GM23338 (cell line): ENCODE measurements around the gene SLC30A3. TPM values are rescaled to one million over a fixed set of nuclear protein-coding genes. Genes with fewer than 3 reads are reported as not detected.

ENCODE experiments used
- ATAC-seq: fragments of 200-7000 bp; cut with Tn5 transposase; 3 replicates; pipeline ENCODE4 v1.9.1; 2020
- DNase-seq: peaks from one replicate; pipeline ENCODE4 v3.0.0-alpha.2; 2015; ENCODE audit warnings: low spot score
- H2AFZ ChIP-seq: fragments of 200-600 bp; sonication (generic); 2 replicates; pipeline ENCODE4 v1.8.0; 2016; ENCODE audit warnings: antibody characterized with exemption, mild to moderate bottlenecking, moderate library complexity
- H3F3A ChIP-seq: fragments of 200-600 bp; sonication (generic); replicated peaks from 2 replicates; pipeline ENCODE4 v1.8.0; 2017; ENCODE audit warnings: antibody characterized with exemption, mixed run types, low read depth
- H3K27ac ChIP-seq: fragments of 200-600 bp; sonication (generic); 2 replicates; pipeline ENCODE4 v1.6.1; 2016; ENCODE audit warnings: low read depth
- H3K27me3 ChIP-seq: fragments of 200-600 bp; sonication (generic); 2 replicates; pipeline ENCODE4 v1.8.0; 2016; ENCODE audit warnings: mild to moderate bottlenecking, mixed run types, moderate library complexity; ENCODE audit not compliant: insufficient read depth
- H3K36me3 ChIP-seq: fragments of 200-600 bp; sonication (generic); 2 replicates; pipeline ENCODE4 v1.8.0; 2016; ENCODE audit warnings: mild to moderate bottlenecking; ENCODE audit not compliant: insufficient read depth
- H3K4me1 ChIP-seq: fragments of 200-600 bp; sonication (generic); 2 replicates; pipeline ENCODE4 v1.8.0; 2016; ENCODE audit warnings: mild to moderate bottlenecking, moderate library complexity; ENCODE audit not compliant: insufficient read depth
- H3K4me2 ChIP-seq: fragments of 200-600 bp; sonication (generic); 2 replicates; pipeline ENCODE4 v1.7.1; 2017; ENCODE audit warnings: mixed run types
- H3K4me3 ChIP-seq: fragments of 200-600 bp; sonication (generic); 2 replicates; pipeline ENCODE4 v1.6.1; 2016; ENCODE audit warnings: mixed run types
- H3K79me2 ChIP-seq: fragments of 200-600 bp; sonication (generic); replicated peaks from 2 replicates; pipeline ENCODE4 v1.8.0; 2017; ENCODE audit warnings: mild to moderate bottlenecking; ENCODE audit not compliant: insufficient read depth
- H3K9me2 ChIP-seq: fragments of 200-600 bp; sonication (generic); 2 replicates; pipeline ENCODE4 v1.8.0; 2017; ENCODE audit not compliant: insufficient read depth
- H4K20me1 ChIP-seq: fragments of 200-600 bp; sonication (generic); replicated peaks from 2 replicates; pipeline ENCODE4 v1.8.0; 2017; ENCODE audit warnings: mild to moderate bottlenecking; ENCODE audit not compliant: insufficient read depth
- H3K27ac Mint-ChIP-seq: 2 replicates; pipeline ENCODE4 v1.8.0; 2020; ENCODE audit warnings: inconsistent platforms, mild to moderate bottlenecking, moderate library complexity, mixed read lengths
- H3K27me3 Mint-ChIP-seq: 3 replicates; pipeline ENCODE4 v1.8.0; 2022; ENCODE audit warnings: low read depth, mild to moderate bottlenecking, moderate library complexity, mixed read lengths, inconsistent platforms; ENCODE audit not compliant: insufficient read depth, poor library complexity
- H3K36me3 Mint-ChIP-seq: 3 replicates; pipeline ENCODE4 v1.8.0; 2021; ENCODE audit warnings: low read depth, mild to moderate bottlenecking, inconsistent platforms, moderate library complexity, mixed read lengths
- H3K4me1 Mint-ChIP-seq: 3 replicates; pipeline ENCODE4 v1.8.0; 2020; ENCODE audit warnings: mild to moderate bottlenecking, inconsistent platforms, mixed read lengths
- H3K4me3 Mint-ChIP-seq: 3 replicates; pipeline ENCODE4 v1.8.0; 2021; ENCODE audit warnings: moderate library complexity, mild to moderate bottlenecking, inconsistent platforms, mixed read lengths
- H3K9me3 Mint-ChIP-seq: 3 replicates; pipeline ENCODE4 v1.8.0; 2020; ENCODE audit warnings: moderate library complexity, mild to moderate bottlenecking, inconsistent platforms, mixed read lengths
- CREB1 ChIP-seq: fragments of 250-450 bp; sonication (Bioruptor Pico); IDR thresholded peaks from 2 replicates; pipeline ENCODE4 v1.5.0; 2020; ENCODE audit warnings: low read depth, mild to moderate bottlenecking, moderate library complexity
- CTCF ChIP-seq, 2 experiments: fragments of 200-600 bp in 1 of 2; sonication (generic) in 1 of 2; conservative IDR thresholded peaks; 2 replicates each; pipeline versions ENCODE4 v1.5.1 to v1.6.1; 2016 to 2017; ENCODE audit warnings: antibody characterized with exemption in 2 of 2, low read depth in 2 of 2, mild to moderate bottlenecking in 2 of 2, moderate library complexity in 1 of 2
- EZH2 ChIP-seq: fragments of 200-600 bp; sonication (generic); IDR thresholded peaks from one replicate; pipeline ENCODE4 v1.8.0; 2017; ENCODE audit warnings: antibody characterized with exemption, mild to moderate bottlenecking, low read depth; ENCODE audit not compliant: unreplicated experiment
- EZH2phosphoT487 ChIP-seq: fragments of 200-600 bp; sonication (generic); IDR thresholded peaks from one replicate; pipeline ENCODE4 v1.8.1; 2018; ENCODE audit warnings: antibody characterized with exemption; ENCODE audit not compliant: unreplicated experiment
- JUNB ChIP-seq: IDR thresholded peaks from one replicate; pipeline ENCODE4 v1.6.1; 2016; ENCODE audit warnings: antibody characterized with exemption; ENCODE audit not compliant: unreplicated experiment
- NANOG ChIP-seq: IDR thresholded peaks from 2 replicates; pipeline ENCODE4 v1.6.1; 2016; ENCODE audit warnings: antibody characterized with exemption, borderline replicate concordance
- REST ChIP-seq: IDR thresholded peaks from one replicate; pipeline ENCODE4 v1.6.1; 2018; ENCODE audit warnings: antibody characterized with exemption; ENCODE audit not compliant: unreplicated experiment
- ZNF114 ChIP-seq: fragments of 250-450 bp; sonication (Bioruptor Pico); IDR thresholded peaks from 2 replicates; pipeline ENCODE4 v1.5.0; 2020; ENCODE audit warnings: mild to moderate bottlenecking, moderate library complexity
- ZNF331 ChIP-seq: fragments of 250-450 bp; sonication (Bioruptor Pico); IDR thresholded peaks from 2 replicates; pipeline ENCODE4 v1.5.0; 2020; ENCODE audit warnings: low read depth, mild to moderate bottlenecking, moderate library complexity
- ZNF462 ChIP-seq: fragments of 250-450 bp; sonication (Bioruptor Pico); IDR thresholded peaks from 2 replicates; pipeline ENCODE4 v1.5.0; 2020; ENCODE audit warnings: mild to moderate bottlenecking, moderate library complexity
- polyA plus RNA-seq: library from polyadenylated mRNA; unstranded; fragments of >200 nt; fragmentation: Nextera tagmentation; extraction: Ambion mirVana; gene quantifications from 2 replicates; pipeline ENCODE4 v1.2.1, GENCODE V29; 2016
- total RNA-seq: library from RNA; depleted of rRNA; stranded (reverse); fragments of >200 nt; shearing (Covaris generic); gene quantifications from 2 replicates; pipeline ENCODE4 v1.2.3, GENCODE V29; 2014

SLC30A3 gene
- total and polyA plus RNA-seq, 2 experiments from 2014 or later, result 4.1 to 8.3 TPM

- TF ChIP-seq REST (no peak), JUNB (no peak), ZNF331 (CRISPR knock-in tag) (no peak), ZNF114 (no peak), EZH2 (no peak), NANOG (no peak), EZH2phosphoT487 (no peak), CTCF (conservative IDR thresholded peaks at IDR 0.05; ENCODE audit: low read depth in 2 of 2) (no peak)
These were observed 20.9 kb downstream of the SLC30A3 start (continued) for GRCh38 chr2:27241761-27242613.

- DNase-seq, result no peak
- Mint-ChIP-seq H3K27me3 (peaks cover 21% of the 10 kb centered on the region), H3K36me3 (peaks cover 94% of the 10 kb centered on the region), H3K9me3 (no peaks in the 10 kb centered on the region; the same call in 2 of the 3 replicates), H3K4me3 (no peak overlapping the region), H3K27ac (no peak overlapping the region), H3K4me1 (no peaks in the 10 kb centered on the region)
- Histone ChIP-seq H4K20me1 (no peaks in the 10 kb centered on the region; the same call in none of the 2 replicates), H3K36me3 (peaks cover 55% of the 10 kb centered on the region), H3K27me3 (no peaks in the 10 kb centered on the region), H3K9me2 (no peaks in the 10 kb centered on the region), H3K4me3 (no peak overlapping the region), H3K27ac (no peak overlapping the region), H3K4me1 (no peaks in the 10 kb centered on the region), H3F3A (peaks cover 5% of the 10 kb centered on the region; the same call in 1 of the 2 replicates), H3K4me2 (no peak overlapping the region), H3K79me2 (no peaks in the 10 kb centered on the region), H2AFZ (no peak overlapping the region)
- no peak for ATAC-seq
- no peak for TF ChIP-seq EZH2
- no peak for TF ChIP-seq NANOG
- no peak for TF ChIP-seq EZH2phosphoT487
- no peak for TF ChIP-seq ZNF114
- no peak for TF ChIP-seq CREB1 (CRISPR knock-in tag)
- no peak for TF ChIP-seq ZNF462
These were observed 22.4 kb downstream of the SLC30A3 start for GRCh38 chr2:27240406-27240805.
